HG03280 (cell line): ENCODE results near the gene OR13C9.
"Not testable (repeated sequence)": the region's sequence is repeated elsewhere in the genome, so short reads cannot be mapped to it uniquely, and the experiment has no call there.

ENCODE experiments used
- ATAC-seq: cut with Tn5 transposase; IDR thresholded peaks from one replicate; pipeline ENCODE4 v1.9.1; 2021; ENCODE audit warnings: mild to moderate bottlenecking, moderate library complexity; ENCODE audit not compliant: unreplicated experiment

OR13C9 gene, protein sequence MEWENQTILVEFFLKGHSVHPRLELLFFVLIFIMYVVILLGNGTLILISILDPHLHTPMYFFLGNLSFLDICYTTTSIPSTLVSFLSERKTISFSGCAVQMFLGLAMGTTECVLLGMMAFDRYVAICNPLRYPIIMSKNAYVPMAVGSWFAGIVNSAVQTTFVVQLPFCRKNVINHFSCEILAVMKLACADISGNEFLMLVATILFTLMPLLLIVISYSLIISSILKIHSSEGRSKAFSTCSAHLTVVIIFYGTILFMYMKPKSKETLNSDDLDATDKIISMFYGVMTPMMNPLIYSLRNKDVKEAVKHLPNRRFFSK

DNA sequence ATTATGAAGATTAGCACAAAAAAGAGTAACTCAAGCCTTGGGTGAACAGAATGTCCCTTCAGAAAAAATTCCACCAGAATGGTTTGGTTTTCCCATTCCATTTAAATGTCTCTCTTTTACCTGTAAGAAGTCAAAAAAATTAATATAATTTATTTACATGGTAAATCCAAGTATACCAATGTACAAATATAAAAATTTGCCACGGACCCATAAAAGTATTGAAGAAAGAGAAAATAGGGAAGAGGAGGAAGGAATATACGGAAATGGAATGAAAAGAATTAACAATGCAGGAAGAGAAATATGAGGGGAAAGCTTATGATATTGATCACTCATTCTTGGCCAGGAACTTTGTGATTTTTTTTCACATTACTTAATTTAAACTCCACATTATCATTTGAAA, at the start of gene OR13C9:
Gene OR13C9, minus strand, starts transcription at position 101 of the 400 bp plus-strand sequence. Its CDS starts 0 bp downstream, at position 101.
- ATAC-seq: no peak

DNA sequence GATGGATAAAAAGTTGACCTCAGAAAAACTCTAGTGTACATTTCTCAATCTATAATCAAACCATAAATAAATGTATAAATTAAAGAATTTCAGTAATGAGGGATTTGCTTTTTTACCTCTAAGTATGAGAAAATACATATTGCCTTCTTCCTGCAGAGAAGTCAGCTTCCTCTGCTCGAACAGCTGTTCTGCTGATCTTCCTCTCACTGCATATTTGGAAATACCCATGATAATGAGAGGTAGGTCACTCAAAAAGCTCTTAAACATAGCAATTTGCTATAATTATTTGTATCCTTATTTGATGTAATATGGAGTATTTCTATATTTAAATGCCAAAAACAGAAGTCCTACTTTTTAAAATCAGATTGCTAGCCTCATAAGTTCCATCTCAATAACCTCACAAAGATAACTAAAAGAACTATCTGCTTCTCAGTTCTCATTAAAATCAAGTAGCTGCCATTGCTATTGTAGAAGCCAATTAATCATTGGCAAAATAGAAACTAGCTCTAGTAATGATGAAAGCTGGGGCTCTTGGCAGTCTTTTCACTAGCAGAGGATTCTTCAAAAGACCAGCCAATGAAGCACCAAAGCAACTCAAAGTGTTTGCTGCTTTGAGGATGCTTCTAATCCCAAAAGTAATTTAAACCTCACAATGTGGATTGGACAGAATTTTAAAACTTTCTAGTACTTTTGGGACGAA, 40.6 kb upstream of the OR13C9 start:
- no peak for ATAC-seq

DNA sequence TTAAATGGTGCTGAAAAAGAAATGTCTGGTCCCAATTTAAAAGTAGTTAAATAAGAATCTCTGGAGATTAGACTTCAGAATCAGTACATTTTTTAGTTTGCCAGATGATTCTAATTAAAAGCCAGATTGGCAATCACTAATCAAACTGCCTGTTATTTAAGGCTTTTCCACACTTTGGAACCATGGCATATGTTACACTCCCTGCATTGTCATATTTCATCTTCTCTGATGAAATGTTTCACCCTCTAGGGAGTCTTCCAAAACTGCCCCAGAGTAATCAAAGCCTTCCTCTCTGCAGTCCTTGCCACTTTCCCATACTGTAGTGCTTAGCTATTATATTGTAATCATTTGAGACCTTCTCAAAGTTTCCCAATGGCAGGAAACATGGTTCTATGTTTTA, 17.5 kb upstream of the OR13C9 start:
- no peak for ATAC-seq

DNA sequence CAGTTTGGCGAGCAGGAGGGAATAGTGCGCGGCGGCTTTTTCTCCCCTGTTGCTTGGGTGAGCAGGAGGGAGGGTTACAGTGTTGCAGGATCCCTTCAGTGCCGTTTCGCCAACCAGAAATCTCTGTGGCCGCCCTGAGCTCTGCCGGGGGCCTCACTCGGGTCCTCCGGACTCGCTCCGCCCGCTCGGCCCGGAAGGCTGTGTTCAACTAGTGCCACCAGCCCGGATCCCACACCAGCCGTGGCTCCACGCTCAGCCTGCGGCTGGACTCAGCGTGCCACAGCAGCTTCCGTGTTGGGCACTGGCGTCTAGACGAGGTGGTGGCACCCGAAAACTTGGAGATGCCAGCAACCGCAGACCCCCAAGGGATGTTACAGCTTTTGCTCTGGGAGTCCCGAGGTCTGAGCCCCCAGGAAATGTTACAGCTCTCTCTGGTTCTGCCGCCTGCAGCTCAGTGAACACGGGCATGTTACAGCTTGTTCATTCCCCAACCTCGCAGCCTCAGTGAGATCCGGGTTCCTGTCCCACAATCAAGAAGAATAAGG, 16.0 kb upstream of the OR13C9 start:
- no peak for ATAC-seq

DNA sequence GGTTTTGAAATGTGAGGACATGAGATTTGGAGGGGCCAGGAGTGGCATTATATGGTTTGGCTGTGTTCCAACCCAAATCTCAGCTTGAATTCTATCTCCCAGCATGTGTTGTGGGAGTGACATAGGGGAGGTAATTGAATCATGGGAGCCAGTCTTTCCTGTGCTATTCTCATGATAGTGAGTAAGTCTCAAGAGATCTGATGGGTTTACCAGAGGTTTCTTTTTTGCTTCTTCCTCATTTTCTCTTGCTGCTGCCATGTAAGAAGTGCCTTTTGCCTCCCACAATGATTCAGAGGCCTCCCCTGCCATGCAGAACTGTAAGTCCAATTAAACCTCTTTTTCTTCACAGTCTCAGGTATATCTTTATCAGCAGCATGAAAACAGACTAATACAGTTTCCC, 8.0 kb upstream of the OR13C9 start:
- ATAC-seq: not testable (repeated sequence)

DNA sequence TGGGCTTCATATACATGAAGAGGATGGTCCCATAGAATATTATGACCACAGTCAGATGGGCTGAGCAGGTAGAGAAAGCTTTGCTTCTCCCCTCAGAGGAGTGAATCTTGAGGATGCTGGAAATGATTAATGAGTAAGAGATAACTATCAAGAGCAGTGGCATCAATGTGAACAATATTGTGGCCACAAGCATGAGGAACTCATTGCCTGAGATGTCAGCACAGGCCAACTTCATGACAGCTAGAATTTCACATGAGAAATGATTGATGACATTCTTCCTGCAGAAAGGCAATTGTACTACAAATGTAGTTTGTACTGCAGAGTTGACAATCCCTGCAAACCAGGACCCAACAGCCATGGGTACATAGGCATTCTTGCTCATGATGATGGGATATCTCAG, 586 bp downstream of the OR13C9 start:
- ATAC-seq: no peak

DNA sequence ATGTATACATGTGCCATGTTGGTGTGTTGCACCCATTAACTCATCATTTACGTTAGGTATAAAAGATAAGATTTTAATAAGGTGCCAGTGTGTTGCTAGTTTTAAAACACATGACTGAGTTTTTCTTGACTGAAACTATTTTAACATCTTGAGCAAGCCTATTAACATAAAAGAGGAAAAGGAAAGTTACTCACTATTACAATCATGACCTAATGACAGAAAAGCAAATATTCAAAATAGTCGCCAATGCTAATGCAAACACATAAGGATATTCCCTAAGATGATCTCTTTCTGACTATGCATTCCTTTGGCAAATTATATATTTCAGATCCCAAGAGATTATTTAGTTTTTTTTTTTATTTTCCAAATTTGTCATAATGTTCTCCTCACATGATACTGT, 6.8 kb downstream of the OR13C9 start:
- ATAC-seq: no peak

DNA sequence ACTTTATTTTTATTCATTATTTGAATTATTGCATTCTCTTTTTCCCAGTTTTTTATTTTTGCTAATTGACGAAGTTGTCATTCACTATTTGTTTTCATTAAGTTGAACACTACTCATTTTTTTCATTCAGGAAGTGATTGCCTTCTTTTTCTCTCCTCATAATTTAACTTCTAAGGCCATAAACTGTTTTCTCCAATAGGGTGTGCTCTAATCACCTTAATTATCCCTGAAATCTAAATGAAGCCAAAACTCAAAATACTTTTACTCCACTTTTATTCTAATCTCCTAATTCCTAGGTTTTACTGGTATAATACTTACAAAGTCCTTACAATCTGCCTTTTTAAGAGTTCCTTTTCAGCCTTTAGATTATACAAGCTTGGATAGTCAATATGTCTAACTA, 9.7 kb downstream of the OR13C9 start:
- no peak for ATAC-seq

DNA sequence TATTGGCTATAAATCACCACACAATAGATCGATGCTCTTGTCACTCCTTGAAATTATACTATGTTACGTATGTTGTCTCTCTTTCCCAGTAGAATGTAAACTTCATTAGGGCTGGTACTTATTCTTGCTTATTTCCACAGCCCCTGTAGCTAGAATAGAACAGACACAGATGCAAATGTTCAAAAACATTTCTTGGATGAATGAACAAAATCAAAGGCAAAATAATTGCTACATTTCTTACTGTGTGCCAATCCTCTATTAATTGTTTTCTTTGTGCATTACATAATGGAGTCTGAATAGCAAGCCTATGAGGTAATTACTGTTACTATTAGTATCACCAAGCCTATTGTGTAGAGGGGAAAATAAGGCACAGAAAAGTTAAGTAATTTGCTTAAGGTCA, 11.9 kb downstream of the OR13C9 start:
- no peak for ATAC-seq

DNA sequence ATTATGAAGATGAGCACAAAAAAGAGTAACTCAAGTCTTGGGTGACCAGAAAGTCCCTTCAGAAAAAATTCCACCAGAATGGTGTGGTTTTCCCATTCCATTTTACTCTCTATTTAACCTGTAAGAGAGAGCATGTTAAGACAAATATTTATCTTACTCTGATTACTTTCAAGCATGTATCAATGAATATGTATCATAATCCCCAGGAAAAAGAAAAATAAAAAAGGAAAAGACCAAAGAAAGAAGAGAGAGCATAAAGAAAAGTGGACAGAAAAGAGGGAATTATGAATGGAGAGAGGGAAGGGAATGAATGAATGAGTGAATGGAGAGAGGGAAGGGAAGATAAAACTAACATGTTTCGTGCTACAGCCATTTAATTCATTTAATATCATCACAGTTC, 12.5 kb downstream of the OR13C9 start, which contains the start of gene OR13C2:
Gene OR13C2, minus strand, starts transcription at position 101 of the 400 bp plus-strand sequence. Its CDS starts 0 bp downstream, at position 101.
- not testable (repeated sequence) for ATAC-seq

DNA sequence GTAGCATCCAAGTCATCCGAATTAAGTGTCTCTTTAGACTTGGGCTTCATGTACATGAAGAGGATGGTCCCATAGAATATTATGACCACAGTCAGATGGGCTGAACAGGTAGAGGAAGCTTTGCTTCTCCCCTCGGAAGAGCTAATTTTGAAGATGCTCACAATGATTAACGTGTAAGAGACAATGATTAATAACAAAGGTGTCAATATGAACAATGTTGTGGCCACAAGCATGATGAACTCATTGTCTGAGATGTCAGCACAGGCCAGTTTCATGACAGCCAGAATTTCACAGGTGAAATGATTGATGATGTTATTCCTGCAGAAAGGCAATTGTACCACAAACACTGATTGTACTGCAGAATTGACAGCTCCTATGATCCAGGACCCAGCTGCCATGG, 13.2 kb downstream of the OR13C9 start:
- ATAC-seq: no peak

DNA sequence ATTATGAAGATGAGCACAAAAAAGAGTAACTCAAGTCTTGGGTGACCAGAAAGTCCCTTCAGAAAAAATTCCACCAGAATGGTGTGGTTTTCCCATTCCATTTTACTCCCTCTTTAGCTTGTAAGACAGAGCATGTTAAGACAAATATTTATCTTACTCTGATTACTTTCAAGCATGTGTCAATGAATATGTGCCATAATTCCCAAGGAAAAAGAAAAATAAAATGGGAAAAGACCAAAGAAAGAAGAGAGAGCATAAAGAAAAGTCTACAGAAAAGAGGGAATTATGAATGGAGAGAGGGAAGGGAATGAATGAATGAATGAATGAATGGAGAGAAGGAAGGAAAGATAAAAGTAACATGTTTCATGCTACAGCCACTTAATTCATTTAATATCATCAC, 18.7 kb downstream of the OR13C9 start, which contains the start of gene OR13C5:
Gene OR13C5, minus strand, starts transcription at position 101 of the 400 bp plus-strand sequence. Its CDS starts 0 bp downstream, at position 101.
- not testable (repeated sequence) for ATAC-seq

DNA sequence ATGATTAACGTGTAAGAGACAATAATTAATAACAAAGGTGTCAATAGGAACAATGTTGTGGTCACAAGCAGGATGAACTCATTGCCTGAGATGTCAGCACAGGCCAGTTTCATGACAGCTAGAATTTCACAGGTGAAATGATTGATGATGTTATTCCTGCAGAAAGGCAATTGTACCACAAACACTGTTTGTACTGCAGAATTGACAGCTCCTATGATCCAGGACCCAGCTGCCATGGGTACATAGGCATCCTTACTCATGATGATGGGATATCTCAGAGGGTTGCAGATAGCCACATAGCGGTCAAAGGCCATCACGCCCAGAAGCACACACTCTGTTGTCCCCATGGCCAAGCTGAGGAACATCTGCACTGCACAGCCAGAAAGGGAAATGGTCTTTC, 19.3 kb downstream of the OR13C9 start:
- ATAC-seq: not testable (repeated sequence)

DNA sequence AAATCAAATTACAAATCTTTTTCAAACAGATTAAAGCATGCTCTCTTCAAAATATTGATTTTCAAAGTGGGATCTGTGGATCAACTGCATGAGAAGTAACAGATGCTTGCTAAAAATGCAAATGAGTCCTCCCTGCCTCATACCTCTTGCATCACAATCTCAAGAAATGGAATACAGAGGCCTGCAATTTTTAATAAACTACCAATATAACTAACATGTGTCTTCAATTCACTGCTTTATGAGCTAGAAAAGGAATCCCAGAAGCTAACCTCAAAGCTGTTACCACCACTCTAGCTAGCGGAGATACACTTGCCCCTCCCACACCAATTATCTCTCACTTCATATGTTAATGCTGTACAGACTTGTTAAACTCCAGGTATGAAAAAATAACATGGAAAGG, 28.4 kb downstream of the OR13C9 start:
- ATAC-seq: no peak

DNA sequence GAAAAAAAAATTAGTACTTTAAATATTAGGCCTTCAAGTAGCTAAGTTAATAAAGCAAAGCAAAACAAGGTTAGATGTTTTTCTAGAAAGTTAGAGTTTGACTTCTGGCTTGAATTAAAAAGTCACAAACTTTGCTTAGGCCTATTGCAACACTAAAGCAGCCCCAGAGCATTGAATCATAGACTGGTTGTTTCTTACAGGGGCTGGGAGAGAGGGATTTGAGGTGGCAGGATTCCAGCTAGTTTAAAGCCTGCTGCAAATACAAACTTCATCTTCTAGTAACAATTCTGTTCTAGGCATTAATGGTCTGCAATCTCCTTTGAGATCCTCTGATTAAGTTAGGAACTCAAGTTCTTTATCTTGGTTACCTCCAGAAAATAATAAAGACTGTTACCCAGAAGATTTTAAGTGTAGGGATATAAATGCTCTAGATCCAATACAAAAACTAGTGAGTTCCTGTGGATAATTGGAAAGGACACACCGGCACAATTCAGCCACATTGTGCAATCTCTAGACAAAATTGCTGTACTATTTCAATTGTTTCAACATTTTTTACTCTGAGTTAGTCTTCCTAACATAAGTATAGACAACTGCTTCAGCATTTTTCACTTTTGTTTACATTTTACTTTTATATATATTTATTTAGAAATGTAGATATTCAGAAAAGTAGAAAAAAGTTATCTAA, 31.4 kb downstream of the OR13C9 start:
- no peak for ATAC-seq

DNA sequence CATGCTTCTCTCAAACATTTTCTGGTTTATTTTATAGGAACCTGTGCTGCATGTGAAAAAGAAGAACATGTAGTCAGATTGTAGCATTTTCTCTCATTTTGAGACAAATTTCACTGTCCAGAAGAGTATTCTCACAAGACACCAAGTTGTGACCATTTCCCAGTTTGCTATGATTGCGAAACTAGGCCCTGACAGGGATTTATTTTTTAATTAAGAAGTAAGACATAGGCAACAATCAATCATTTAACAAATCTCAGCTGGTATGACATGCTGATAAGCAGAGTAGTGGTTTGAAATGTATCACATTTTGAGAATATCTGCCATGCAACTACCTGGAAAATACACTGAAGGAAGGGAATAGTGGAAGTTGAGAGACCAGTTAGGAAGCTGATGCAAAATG, 37.4 kb downstream of the OR13C9 start:
- ATAC-seq: no peak

DNA sequence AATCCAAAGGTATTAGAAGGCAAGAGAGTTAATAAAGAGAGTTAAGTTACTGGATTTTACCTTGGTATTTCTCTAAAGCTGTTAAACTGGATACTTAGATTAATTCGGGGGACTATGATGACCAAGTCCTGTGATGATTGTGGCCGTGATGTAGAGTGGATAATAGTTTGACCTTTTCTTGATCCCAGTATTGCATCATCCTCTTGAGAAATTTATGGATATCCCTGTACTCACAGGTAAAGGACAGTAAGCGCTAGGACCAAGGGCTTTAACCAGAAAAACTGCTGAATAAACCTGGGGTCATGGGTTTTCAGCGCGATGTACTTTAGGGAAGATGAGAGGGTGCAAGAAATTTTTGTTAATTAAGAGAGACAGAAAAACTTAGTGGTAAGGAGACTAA, 40.7 kb downstream of the OR13C9 start:
- no peak for ATAC-seq

DNA sequence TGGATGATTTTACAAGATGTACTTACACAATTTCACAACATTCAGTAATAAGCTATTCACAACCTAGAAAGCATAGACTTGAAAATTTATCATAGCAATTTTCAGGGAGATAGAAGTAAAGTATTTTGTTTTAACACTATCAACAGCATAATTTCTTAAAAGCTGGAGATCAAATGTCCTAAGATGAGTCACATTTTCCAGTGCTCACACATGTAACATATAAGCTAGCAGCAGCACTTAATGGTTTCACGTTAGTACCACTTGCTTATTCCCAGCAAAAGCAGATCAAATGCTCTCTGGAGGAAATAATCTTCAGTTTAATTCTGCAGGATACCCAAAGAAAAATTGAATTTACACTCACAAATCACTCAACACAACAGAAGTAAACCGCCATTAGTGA, 42.5 kb downstream of the OR13C9 start:
- ATAC-seq: no peak

DNA sequence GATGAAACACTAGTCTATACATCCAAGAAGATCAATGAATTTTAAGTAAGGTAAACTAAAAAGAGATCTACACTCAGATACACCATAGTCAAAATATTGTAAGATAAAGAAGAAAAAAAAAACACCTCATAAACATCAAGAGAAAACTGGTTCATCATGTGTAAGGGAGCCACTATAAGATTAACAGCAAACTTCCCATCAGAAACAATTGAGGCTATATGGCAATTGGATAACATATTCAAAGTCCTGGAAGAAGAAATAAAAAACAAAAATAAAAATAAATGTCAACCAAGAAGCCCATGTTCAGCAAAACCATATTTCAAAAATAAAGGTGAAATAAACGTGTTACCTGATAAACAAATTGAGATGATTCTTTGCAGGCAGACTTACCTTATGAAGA, 45.4 kb downstream of the OR13C9 start:
- ATAC-seq: no peak

DNA sequence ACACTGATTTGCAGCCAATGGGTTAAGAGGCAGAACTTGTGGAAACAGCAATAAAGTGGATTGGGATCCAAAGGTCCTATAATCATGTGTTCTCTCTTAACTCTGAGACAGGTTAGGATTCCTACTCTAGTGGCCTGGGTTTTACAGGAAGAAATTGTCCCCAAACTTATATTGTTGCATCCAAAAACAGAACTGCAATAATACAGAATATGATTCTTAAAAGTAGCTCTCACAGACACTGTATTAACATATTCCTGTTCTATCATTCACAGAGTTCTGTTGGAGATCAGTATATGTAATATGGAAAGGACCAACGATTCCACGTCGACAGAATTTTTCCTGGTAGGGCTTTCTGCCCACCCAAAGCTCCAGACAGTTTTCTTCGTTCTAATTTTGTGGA, 49.1 kb downstream of the OR13C9 start, which contains the start of gene OR13C8:
Gene OR13C8, plus strand, starts transcription at position 301 of the 400 bp plus-strand sequence. Its CDS starts 0 bp downstream, at position 301.
- no peak for ATAC-seq
